22Rv1 (cell line): ENCODE results near the gene NUP210.

Experiments
- H3K27ac ChIP-seq: fragments of 450-650 bp; 2 replicates; pipeline ENCODE4 v1.5.1; 2017
- CTCF ChIP-seq: fragments of 450-650 bp; IDR thresholded peaks from 2 replicates; pipeline ENCODE4 v1.5.1; 2017; ENCODE audit warnings: mild to moderate bottlenecking
- ZFX ChIP-seq: fragments of 450-650 bp; IDR thresholded peaks from 2 replicates; pipeline ENCODE4 v1.6.1; 2017; ENCODE audit warnings: antibody characterized with exemption, borderline replicate concordance

The NUP210 gene

GRCh38 chr3:13282986-13283876 is 136.9 kb downstream of the NUP210 start:
- no peak overlapping the region for H3K27ac ChIP-seq
- peak; percentile 58 for TF ChIP-seq CTCF
- TF ChIP-seq ZFX: no peak

GRCh38 chr3:13282358-13282985 is 137.7 kb downstream of the NUP210 start:
- no peak overlapping the region for H3K27ac ChIP-seq
- TF ChIP-seq ZFX (no peak), CTCF (no peak)

- TF ChIP-seq ZFX (no peak), CTCF (no peak)
- H3K27ac ChIP-seq: no peak overlapping the region
Measured at GRCh38 chr3:13281507-13282357, 138.4 kb downstream of the NUP210 start.

GRCh38 chr3:13280811-13281506 is 139.2 kb downstream of the NUP210 start:
- no peak overlapping the region for H3K27ac ChIP-seq
- TF ChIP-seq ZFX (no peak), CTCF (no peak)

GRCh38 chr3:13280122-13280790 is 139.9 kb downstream of the NUP210 start:
- H3K27ac ChIP-seq: no peak overlapping the region
- TF ChIP-seq ZFX (no peak), CTCF (no peak)

GRCh38 chr3:13279532-13279910 is 140.6 kb downstream of the NUP210 start:
- H3K27ac ChIP-seq: no peak overlapping the region
- no peak for TF ChIP-seq CTCF
- TF ChIP-seq ZFX: no peak
